Measurements from ENCODE around the gene FAM161B. TPM values are rescaled to one million over a fixed set of nuclear protein-coding genes. Genes with fewer than 3 reads are reported as not detected.
A peak's percentile ranks its signal among the peaks of the same experiment; 100 is the strongest.
"Not testable (repeated sequence)": the region's sequence is repeated elsewhere in the genome, so short reads cannot be mapped to it uniquely, and the experiment has no call there.

FAM161B gene
- total RNA-seq, 4 donors from 2014 or later, result 1.2 to 3.1 (median 2.2) TPM

DNA sequence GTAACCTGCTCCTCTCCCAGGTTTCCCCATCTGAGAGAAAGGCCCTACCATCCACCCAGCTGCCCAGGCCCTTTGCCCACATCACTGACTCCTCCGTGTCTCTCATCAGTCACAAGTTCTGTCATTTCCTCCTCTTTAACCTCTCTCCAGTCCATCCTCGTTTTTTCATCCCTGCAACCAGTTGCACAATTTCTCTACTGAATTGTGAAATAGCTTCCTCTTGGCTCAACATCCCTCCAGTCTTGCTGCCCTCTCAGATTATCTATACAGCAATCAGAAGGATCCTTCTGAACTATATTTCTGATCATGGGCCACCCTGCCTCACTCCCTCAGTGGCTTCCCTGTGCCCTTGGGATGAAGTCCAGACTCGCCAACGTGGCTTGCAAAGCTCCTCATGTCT, 6.8 kb downstream of the FAM161B start:
- 36 to 40% methylated on average over 4 of the region's 4 CpGs for WGBS, 2 donors

DNA sequence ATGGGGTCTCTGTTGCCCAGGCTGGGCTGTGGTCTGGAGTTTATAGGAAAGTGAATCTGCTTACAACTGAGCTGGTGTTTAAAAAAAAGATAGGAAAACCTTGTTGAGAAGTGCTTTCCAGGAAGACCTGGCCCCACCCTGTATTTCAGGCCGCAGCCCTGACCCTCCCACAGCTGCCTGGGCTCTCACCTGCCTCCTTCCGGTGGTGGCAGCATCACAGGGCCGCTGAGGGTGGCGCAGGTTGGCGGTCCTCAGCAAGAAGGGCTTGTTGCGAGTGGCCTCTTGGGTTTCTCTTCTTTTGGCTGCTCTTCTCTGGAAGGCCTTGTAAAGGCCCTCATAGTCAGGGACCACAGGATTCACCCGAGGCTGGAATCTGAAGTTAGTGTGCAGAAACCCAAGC, 7.7 kb downstream of the FAM161B start:
- TF ChIP-seq, protein P1, sequence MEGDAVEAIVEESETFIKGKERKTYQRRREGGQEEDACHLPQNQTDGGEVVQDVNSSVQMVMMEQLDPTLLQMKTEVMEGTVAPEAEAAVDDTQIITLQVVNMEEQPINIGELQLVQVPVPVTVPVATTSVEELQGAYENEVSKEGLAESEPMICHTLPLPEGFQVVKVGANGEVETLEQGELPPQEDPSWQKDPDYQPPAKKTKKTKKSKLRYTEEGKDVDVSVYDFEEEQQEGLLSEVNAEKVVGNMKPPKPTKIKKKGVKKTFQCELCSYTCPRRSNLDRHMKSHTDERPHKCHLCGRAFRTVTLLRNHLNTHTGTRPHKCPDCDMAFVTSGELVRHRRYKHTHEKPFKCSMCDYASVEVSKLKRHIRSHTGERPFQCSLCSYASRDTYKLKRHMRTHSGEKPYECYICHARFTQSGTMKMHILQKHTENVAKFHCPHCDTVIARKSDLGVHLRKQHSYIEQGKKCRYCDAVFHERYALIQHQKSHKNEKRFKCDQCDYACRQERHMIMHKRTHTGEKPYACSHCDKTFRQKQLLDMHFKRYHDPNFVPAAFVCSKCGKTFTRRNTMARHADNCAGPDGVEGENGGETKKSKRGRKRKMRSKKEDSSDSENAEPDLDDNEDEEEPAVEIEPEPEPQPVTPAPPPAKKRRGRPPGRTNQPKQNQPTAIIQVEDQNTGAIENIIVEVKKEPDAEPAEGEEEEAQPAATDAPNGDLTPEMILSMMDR (IDR thresholded peaks at IDR 0.05), result no peak
- TF ChIP-seq POLR2A (IDR thresholded peaks at IDR 0.05), result no peak
- intact Hi-C loops (cut with DNase I), result no loop called here

More for the DNA sequence above, 6.8 kb downstream of the FAM161B start:
- H3K27me3 ChIP-seq, result no peaks in the 10 kb centered on the region
- H3K4me3 ChIP-seq, result no peak overlapping the region
- H3K9me3 ChIP-seq, result no peaks in the 10 kb centered on the region
- no peak overlapping the region for H3K27ac ChIP-seq
- intact Hi-C loops (cut with DNase I), result no loop called here
- H3K36me3 ChIP-seq, result peaks cover 0 to 53% (median 0%) of the 10 kb centered on the region in 3 donors
- no peak for DNase-seq
- no peak for TF ChIP-seq POLR2A (IDR thresholded peaks at IDR 0.05)
- TF ChIP-seq, protein P1 (IDR thresholded peaks at IDR 0.05), result no peak
- H3K4me1 ChIP-seq, result peaks cover 0 to 12% (median 0%) of the 10 kb centered on the region in 3 donors

DNA sequence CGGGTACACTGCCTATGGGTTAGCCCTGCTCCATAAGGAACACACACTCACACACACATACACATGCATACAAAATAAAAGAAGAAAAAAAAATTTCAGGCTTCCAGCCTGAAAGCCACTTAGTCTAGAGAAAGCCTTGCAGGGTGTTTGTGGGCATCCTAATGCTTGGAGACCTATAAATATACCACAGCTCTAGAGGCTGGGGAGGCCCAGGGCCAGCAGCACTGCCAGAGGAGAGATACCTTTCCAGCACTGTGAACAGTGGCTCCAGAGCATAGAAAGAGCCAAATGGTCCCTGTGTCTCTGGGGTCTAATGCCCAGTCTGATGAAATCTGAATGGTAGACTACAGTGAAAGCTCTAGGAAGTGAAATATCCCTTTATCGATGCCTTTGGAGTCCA, 12.9 kb downstream of the FAM161B start:
- no peak for DNase-seq
- WGBS, 2 donors, result 93 to 96% methylated on average over 2 of the region's 2 CpGs
- TF ChIP-seq, protein P1 (IDR thresholded peaks at IDR 0.05), result no peak
- TF ChIP-seq POLR2A (IDR thresholded peaks at IDR 0.05), result no peak
- Histone ChIP-seq H3K27me3 (no peaks in the 10 kb centered on the region), H3K36me3 (peaks cover 4 to 73% (median 12%) of the 10 kb centered on the region in 3 donors), H3K27ac (no peak overlapping the region), H3K4me1 (no peaks in the 10 kb centered on the region), H3K9me3 (no peaks in the 10 kb centered on the region), H3K4me3 (no peak overlapping the region)
- intact Hi-C loops (cut with DNase I), result no loop called here

More for the DNA sequence above, 7.7 kb downstream of the FAM161B start:
- no peaks in the 10 kb centered on the region for H3K27me3 ChIP-seq
- peaks cover 0 to 8% (median 0%) of the 10 kb centered on the region in 3 donors for H3K4me1 ChIP-seq
- no peak for DNase-seq
- H3K4me3 ChIP-seq, result no peak overlapping the region
- peaks cover 0 to 62% (median 0%) of the 10 kb centered on the region in 3 donors for H3K36me3 ChIP-seq
- H3K9me3 ChIP-seq, result no peaks in the 10 kb centered on the region
- WGBS, 2 donors, result 88 to 94% methylated on average over 6 to 7 of the region's 7 CpGs
- no peak overlapping the region for H3K27ac ChIP-seq

DNA sequence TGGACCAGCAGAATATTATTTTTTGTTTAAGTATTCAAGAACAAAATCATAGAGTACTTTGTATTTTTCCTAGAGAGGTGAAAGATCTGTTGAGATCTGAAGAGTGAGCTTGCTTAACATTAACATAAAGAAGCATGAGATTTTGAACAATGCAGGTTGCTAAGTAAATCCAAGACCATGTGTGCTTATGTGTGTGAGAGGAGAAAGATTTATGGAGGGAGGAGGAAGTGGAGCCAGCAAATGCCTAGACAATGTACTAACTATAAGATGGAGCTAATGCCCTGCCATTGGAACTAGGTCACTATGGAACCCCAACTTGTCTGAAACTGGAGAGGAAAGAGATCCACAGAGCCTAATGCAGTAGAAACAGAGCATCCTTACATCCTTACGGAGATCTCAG, 13.3 kb downstream of the FAM161B start:
- WGBS, 2 donors, result 76 to 100% methylated on average over 1 of the region's 1 CpG
- DNase-seq, result no peak
- no peak for TF ChIP-seq POLR2A (IDR thresholded peaks at IDR 0.05)
- intact Hi-C loops (cut with DNase I), result no loop called here
- Histone ChIP-seq H3K4me1 (no peaks in the 10 kb centered on the region), H3K36me3 (peaks cover 4 to 73% (median 17%) of the 10 kb centered on the region in 3 donors), H3K9me3 (no peaks in the 10 kb centered on the region), H3K27ac (no peak overlapping the region), H3K27me3 (no peaks in the 10 kb centered on the region), H3K4me3 (no peak overlapping the region)

DNA sequence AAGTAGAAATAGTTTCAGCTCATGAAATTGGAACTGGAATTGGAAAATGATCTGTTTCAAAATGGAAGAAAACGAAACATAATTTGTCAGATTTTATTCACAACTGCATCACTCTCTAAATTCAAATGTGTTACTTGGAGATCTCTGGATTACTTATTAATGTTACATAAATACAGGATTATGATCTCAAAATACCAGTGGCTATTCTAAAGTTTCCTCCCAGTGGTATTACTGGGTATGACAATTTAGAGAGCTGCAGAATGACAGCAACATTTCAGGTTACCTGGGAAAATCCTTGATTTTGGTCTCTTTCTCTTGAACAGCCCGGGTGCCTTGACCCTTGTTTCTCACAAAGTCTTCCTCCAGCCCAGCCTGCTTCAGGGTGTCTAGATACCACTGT, 14.2 kb downstream of the FAM161B start:
- H3K27ac ChIP-seq, result no peak overlapping the region
- intact Hi-C loops (cut with DNase I), result no loop called here
- TF ChIP-seq, protein P1 (IDR thresholded peaks at IDR 0.05), result peak in 3 of 6 experiments; percentile 10 to 40 (median 26)
- no peak for TF ChIP-seq POLR2A (IDR thresholded peaks at IDR 0.05)
- 71 to 78% methylated on average over 2 of the region's 2 CpGs for WGBS, 2 donors
- DNase-seq, result no peak
- H3K4me1 ChIP-seq, result no peaks in the 10 kb centered on the region
- H3K4me3 ChIP-seq, result no peak overlapping the region
- no peaks in the 10 kb centered on the region for H3K27me3 ChIP-seq
- H3K9me3 ChIP-seq, result no peaks in the 10 kb centered on the region
- peaks cover 4 to 75% (median 24%) of the 10 kb centered on the region in 3 donors for H3K36me3 ChIP-seq

DNA sequence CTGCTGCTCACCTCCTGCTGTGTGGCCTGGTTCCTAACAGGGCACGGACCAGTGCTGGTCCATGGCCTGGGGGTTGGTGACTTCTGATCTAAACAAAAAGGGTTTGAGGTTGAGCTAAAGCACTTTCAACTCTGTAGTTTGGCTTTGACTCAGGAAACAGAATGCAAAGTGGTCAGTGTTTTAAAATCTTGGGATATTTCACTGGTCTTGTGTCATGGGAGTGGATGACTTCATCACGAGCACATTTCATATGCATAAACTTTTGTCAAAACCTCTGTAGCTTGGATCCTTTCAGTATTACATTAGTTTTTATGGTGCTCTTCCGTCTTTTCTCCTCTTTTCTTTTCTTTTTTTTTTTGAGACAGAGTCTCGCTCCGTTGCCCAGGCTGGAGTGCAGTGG, 25.6 kb downstream of the FAM161B start:
- H3K36me3 ChIP-seq, result peaks cover 16 to 100% (median 60%) of the 10 kb centered on the region in 3 donors
- TF ChIP-seq, protein P1 (IDR thresholded peaks at IDR 0.05), result no peak
- H3K27me3 ChIP-seq, result no peaks in the 10 kb centered on the region
- no peak overlapping the region for H3K4me3 ChIP-seq
- H3K4me1 ChIP-seq, result no peaks in the 10 kb centered on the region
- no peak for DNase-seq
- H3K27ac ChIP-seq, result no peak overlapping the region
- intact Hi-C loops (cut with DNase I), result no loop called here
- 70 to 73% methylated on average over 4 of the region's 5 CpGs for WGBS, 2 donors
- H3K9me3 ChIP-seq, result no peaks in the 10 kb centered on the region

DNA sequence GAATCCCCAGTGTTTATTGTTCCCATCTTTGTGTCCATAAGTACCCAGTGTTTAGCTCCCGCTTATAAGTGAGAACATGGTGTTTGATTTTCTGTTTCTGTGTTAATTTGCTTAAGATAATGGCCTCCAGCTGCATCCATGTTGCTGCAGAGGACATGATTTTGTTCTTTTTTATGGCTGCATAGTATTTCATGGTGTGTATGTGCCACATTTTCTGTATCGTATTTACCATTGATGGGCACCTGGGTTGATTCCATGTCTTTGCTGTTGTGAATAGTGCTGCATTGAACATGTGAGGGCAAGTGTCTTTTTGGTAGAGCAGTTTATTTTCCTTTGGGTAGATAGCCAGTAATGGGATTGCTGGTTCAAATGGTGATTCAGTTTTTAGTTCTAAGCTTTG, 30.4 kb downstream of the FAM161B start:
- Histone ChIP-seq H3K36me3 (peaks cover 5 to 97% (median 43%) of the 10 kb centered on the region in 3 donors), H3K4me1 (peaks cover 0 to 11% (median 0%) of the 10 kb centered on the region in 3 donors)
- H3K4me3 ChIP-seq; intact Hi-C loops (cut with DNase I); H3K27ac ChIP-seq; H3K9me3 ChIP-seq; H3K27me3 ChIP-seq; DNase-seq: not testable (repeated sequence)
- WGBS, 2 donors, result 93 to 98% methylated on average over 2 of the region's 2 CpGs

Measured in esophagus squamous epithelium (tissue), 5 donors.